Measurements from ENCODE around the gene MN1.

MN1 gene

GRCh38 chr22:27801616-27802345 lies at the start of gene MN1:
MN1 (minus strand) TSS chr22:27801756; CDS start chr22:27800543, 1,213 bp downstream.
- Histone ChIP-seq H3K4me1 (ENCODE audit: control insufficient read depth in 2 of 2, insufficient read depth in 2 of 2, low read length in 2 of 2) (peaks cover 0 to 7% of the 10 kb centered on the region in 2 donors), H3K27ac (ENCODE audit: low read depth in 2 of 2, low read length in 2 of 2) (peak within 1 kb of the TSS; percentile 32 to 34), H3K4me3 (ENCODE audit: low read length in 2 of 2) (peak within 1 kb of the TSS; percentile 56 to 59), H3K9me3 (ENCODE audit: control insufficient read depth in 2 of 2, low read length in 2 of 2) (no peaks in the 10 kb centered on the region), H3K9ac (ENCODE audit: low read depth in 1 of 2, low read length in 2 of 2) (peak within 1 kb of the TSS in 1 of 2 donors; percentile 38), H3K27me3 (ENCODE audit: control insufficient read depth in 2 of 2, insufficient read depth in 2 of 2, low read length in 2 of 2) (peaks cover 13 to 24% of the 10 kb centered on the region in 2 donors), H3K36me3 (ENCODE audit: control insufficient read depth in 2 of 2, insufficient read depth in 2 of 2, low read length in 2 of 2) (no peaks in the 10 kb centered on the region)

- Histone ChIP-seq H3K27me3 (ENCODE audit: control insufficient read depth in 2 of 2, insufficient read depth in 2 of 2, low read length in 2 of 2) (no peaks in the 10 kb centered on the region), H3K9me3 (ENCODE audit: control insufficient read depth in 2 of 2, low read length in 2 of 2) (no peaks in the 10 kb centered on the region), H3K36me3 (ENCODE audit: control insufficient read depth in 2 of 2, insufficient read depth in 2 of 2, low read length in 2 of 2) (peaks cover 31 to 55% of the 10 kb centered on the region in 2 donors), H3K27ac (ENCODE audit: low read depth in 2 of 2, low read length in 2 of 2) (no peak overlapping the region), H3K9ac (ENCODE audit: low read depth in 1 of 2, low read length in 2 of 2) (no peak overlapping the region), H3K4me1 (ENCODE audit: control insufficient read depth in 2 of 2, insufficient read depth in 2 of 2, low read length in 2 of 2) (peaks cover 0 to 5% of the 10 kb centered on the region in 2 donors), H3K4me3 (ENCODE audit: low read length in 2 of 2) (no peak overlapping the region)
Measured at GRCh38 chr22:27850000-27850521, 48.5 kb upstream of the MN1 start.

DNA sequence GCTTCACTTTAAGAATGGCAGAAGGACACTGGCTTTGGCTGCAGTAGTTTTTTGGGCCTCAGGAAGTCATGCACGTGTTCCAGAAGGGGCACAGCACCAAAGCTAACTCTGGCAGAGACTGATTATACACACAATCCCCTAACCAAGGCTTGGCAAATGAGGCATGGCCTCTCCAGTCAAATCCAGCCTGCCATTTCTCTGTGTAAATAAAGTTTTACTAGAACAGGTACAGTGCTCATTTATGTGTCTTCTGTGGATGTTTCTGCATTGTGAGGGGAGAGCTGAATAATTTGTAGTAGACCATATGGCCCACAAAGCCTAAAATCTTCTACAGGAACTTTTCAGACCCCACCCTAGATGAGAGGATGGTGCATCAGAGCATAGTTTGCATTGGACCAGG lies 46.4 kb upstream of the MN1 start:
- Histone ChIP-seq H3K9ac (ENCODE audit: low read depth in 1 of 2, low read length in 2 of 2) (no peak overlapping the region), H3K9me3 (ENCODE audit: control insufficient read depth in 2 of 2, low read length in 2 of 2) (no peaks in the 10 kb centered on the region), H3K27me3 (ENCODE audit: control insufficient read depth in 2 of 2, insufficient read depth in 2 of 2, low read length in 2 of 2) (no peaks in the 10 kb centered on the region), H3K4me3 (ENCODE audit: low read length in 2 of 2) (no peak overlapping the region), H3K4me1 (ENCODE audit: control insufficient read depth in 2 of 2, insufficient read depth in 2 of 2, low read length in 2 of 2) (peaks cover 0 to 5% of the 10 kb centered on the region in 2 donors), H3K27ac (ENCODE audit: low read depth in 2 of 2, low read length in 2 of 2) (no peak overlapping the region), H3K36me3 (ENCODE audit: control insufficient read depth in 2 of 2, insufficient read depth in 2 of 2, low read length in 2 of 2) (peaks cover 21 to 41% of the 10 kb centered on the region in 2 donors)

- no peak overlapping the region for H3K9ac ChIP-seq (ENCODE audit: low read depth in 1 of 2, low read length in 2 of 2)
- H3K27ac ChIP-seq (ENCODE audit: low read depth in 2 of 2, low read length in 2 of 2) = no peak overlapping the region
- no peak overlapping the region for H3K4me3 ChIP-seq (ENCODE audit: low read length in 2 of 2)
- peaks cover 0 to 5% of the 10 kb centered on the region in 2 donors for H3K4me1 ChIP-seq (ENCODE audit: control insufficient read depth in 2 of 2, insufficient read depth in 2 of 2, low read length in 2 of 2)
- H3K9me3 ChIP-seq (ENCODE audit: control insufficient read depth in 2 of 2, low read length in 2 of 2) = no peaks in the 10 kb centered on the region
- H3K27me3 ChIP-seq (ENCODE audit: control insufficient read depth in 2 of 2, insufficient read depth in 2 of 2, low read length in 2 of 2) = no peaks in the 10 kb centered on the region
- H3K36me3 ChIP-seq (ENCODE audit: control insufficient read depth in 2 of 2, insufficient read depth in 2 of 2, low read length in 2 of 2) = peaks cover 14 to 35% of the 10 kb centered on the region in 2 donors
Measured at GRCh38 chr22:27846910-27847309, 45.4 kb upstream of the MN1 start.

GRCh38 chr22:27846248-27846757 lies 44.7 kb upstream of the MN1 start:
- H3K4me1 ChIP-seq (ENCODE audit: control insufficient read depth in 2 of 2, insufficient read depth in 2 of 2, low read length in 2 of 2) = peaks cover 0 to 5% of the 10 kb centered on the region in 2 donors
- H3K27ac ChIP-seq (ENCODE audit: low read depth in 2 of 2, low read length in 2 of 2) = no peak overlapping the region
- no peak overlapping the region for H3K4me3 ChIP-seq (ENCODE audit: low read length in 2 of 2)
- no peaks in the 10 kb centered on the region for H3K9me3 ChIP-seq (ENCODE audit: control insufficient read depth in 2 of 2, low read length in 2 of 2)
- peaks cover 12 to 30% of the 10 kb centered on the region in 2 donors for H3K36me3 ChIP-seq (ENCODE audit: control insufficient read depth in 2 of 2, insufficient read depth in 2 of 2, low read length in 2 of 2)
- H3K27me3 ChIP-seq (ENCODE audit: control insufficient read depth in 2 of 2, insufficient read depth in 2 of 2, low read length in 2 of 2) = no peaks in the 10 kb centered on the region
- no peak overlapping the region for H3K9ac ChIP-seq (ENCODE audit: low read depth in 1 of 2, low read length in 2 of 2)

DNA sequence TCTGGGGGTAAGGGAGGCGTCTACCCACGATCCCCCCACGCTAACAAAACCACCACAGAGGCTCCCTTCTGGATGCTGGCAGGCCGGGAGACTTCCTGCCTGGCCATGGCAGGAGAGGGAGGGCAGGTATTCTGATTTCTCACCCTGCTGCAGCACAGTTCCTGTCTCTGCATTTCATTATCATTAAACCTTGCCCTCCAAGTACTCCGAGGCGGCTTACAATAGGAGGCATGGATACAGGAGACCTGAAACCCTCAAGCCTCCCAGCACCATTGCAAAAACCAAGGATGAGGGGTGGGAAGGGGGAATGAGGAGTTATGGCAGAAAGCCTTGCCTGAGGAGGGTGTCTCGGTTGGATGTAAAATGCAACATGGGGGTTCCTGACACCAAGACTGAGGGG lies 44.1 kb upstream of the MN1 start:
- Histone ChIP-seq H3K9me3 (ENCODE audit: control insufficient read depth in 2 of 2, low read length in 2 of 2) (no peaks in the 10 kb centered on the region), H3K9ac (ENCODE audit: low read depth in 1 of 2, low read length in 2 of 2) (no peak overlapping the region), H3K36me3 (ENCODE audit: control insufficient read depth in 2 of 2, insufficient read depth in 2 of 2, low read length in 2 of 2) (peaks cover 7 to 23% of the 10 kb centered on the region in 2 donors), H3K4me3 (ENCODE audit: low read length in 2 of 2) (no peak overlapping the region), H3K4me1 (ENCODE audit: control insufficient read depth in 2 of 2, insufficient read depth in 2 of 2, low read length in 2 of 2) (peaks cover 0 to 5% of the 10 kb centered on the region in 2 donors), H3K27me3 (ENCODE audit: control insufficient read depth in 2 of 2, insufficient read depth in 2 of 2, low read length in 2 of 2) (no peaks in the 10 kb centered on the region), H3K27ac (ENCODE audit: low read depth in 2 of 2, low read length in 2 of 2) (no peak overlapping the region)

- Histone ChIP-seq H3K27ac (ENCODE audit: low read depth in 2 of 2, low read length in 2 of 2) (no peak overlapping the region), H3K36me3 (ENCODE audit: control insufficient read depth in 2 of 2, insufficient read depth in 2 of 2, low read length in 2 of 2) (peaks cover 3 to 17% of the 10 kb centered on the region in 2 donors)
Measured at GRCh38 chr22:27844656-27845591, 43.4 kb upstream of the MN1 start.

GRCh38 chr22:27844256-27844655 lies 42.7 kb upstream of the MN1 start:
- peaks cover 3 to 12% of the 10 kb centered on the region in 2 donors for H3K36me3 ChIP-seq (ENCODE audit: control insufficient read depth in 2 of 2, insufficient read depth in 2 of 2, low read length in 2 of 2)

More at GRCh38 chr22:27844656-27845591, 43.4 kb upstream of the MN1 start:
- no peaks in the 10 kb centered on the region for H3K9me3 ChIP-seq (ENCODE audit: control insufficient read depth in 2 of 2, low read length in 2 of 2)
- H3K4me3 ChIP-seq (ENCODE audit: low read length in 2 of 2) = no peak overlapping the region
- no peaks in the 10 kb centered on the region for H3K27me3 ChIP-seq (ENCODE audit: control insufficient read depth in 2 of 2, insufficient read depth in 2 of 2, low read length in 2 of 2)
- no peak overlapping the region for H3K9ac ChIP-seq (ENCODE audit: low read depth in 1 of 2, low read length in 2 of 2)
- H3K4me1 ChIP-seq (ENCODE audit: control insufficient read depth in 2 of 2, insufficient read depth in 2 of 2, low read length in 2 of 2) = peaks cover 0 to 2% of the 10 kb centered on the region in 2 donors

GRCh38 chr22:27843441-27843840 lies 41.9 kb upstream of the MN1 start:
- Histone ChIP-seq H3K9ac (ENCODE audit: low read depth in 1 of 2, low read length in 2 of 2) (no peak overlapping the region), H3K27ac (ENCODE audit: low read depth in 2 of 2, low read length in 2 of 2) (no peak overlapping the region), H3K4me3 (ENCODE audit: low read length in 2 of 2) (no peak overlapping the region), H3K4me1 (ENCODE audit: control insufficient read depth in 2 of 2, insufficient read depth in 2 of 2, low read length in 2 of 2) (no peaks in the 10 kb centered on the region), H3K27me3 (ENCODE audit: control insufficient read depth in 2 of 2, insufficient read depth in 2 of 2, low read length in 2 of 2) (no peaks in the 10 kb centered on the region), H3K36me3 (ENCODE audit: control insufficient read depth in 2 of 2, insufficient read depth in 2 of 2, low read length in 2 of 2) (peaks cover 0 to 12% of the 10 kb centered on the region in 2 donors), H3K9me3 (ENCODE audit: control insufficient read depth in 2 of 2, low read length in 2 of 2) (no peaks in the 10 kb centered on the region)

More at GRCh38 chr22:27844256-27844655, 42.7 kb upstream of the MN1 start:
- Histone ChIP-seq H3K9ac (ENCODE audit: low read depth in 1 of 2, low read length in 2 of 2) (no peak overlapping the region), H3K4me3 (ENCODE audit: low read length in 2 of 2) (no peak overlapping the region), H3K9me3 (ENCODE audit: control insufficient read depth in 2 of 2, low read length in 2 of 2) (no peaks in the 10 kb centered on the region), H3K4me1 (ENCODE audit: control insufficient read depth in 2 of 2, insufficient read depth in 2 of 2, low read length in 2 of 2) (no peaks in the 10 kb centered on the region), H3K27ac (ENCODE audit: low read depth in 2 of 2, low read length in 2 of 2) (no peak overlapping the region), H3K27me3 (ENCODE audit: control insufficient read depth in 2 of 2, insufficient read depth in 2 of 2, low read length in 2 of 2) (no peaks in the 10 kb centered on the region)

Measured in mucosa of rectum (tissue), 2 donors.